AML-193 (cell line): Measurements from ENCODE around the gene TRIM46.
"Not testable (repeated sequence)": the region's sequence is repeated elsewhere in the genome, so short reads cannot be mapped to it uniquely, and the experiment has no call there.

Experiments
- DNase-seq, 2 experiments: peaks; one replicate each; lab custom pipeline; 2025; lab: John Stamatoyannopoulos, UW

The TRIM46 gene

DNA sequence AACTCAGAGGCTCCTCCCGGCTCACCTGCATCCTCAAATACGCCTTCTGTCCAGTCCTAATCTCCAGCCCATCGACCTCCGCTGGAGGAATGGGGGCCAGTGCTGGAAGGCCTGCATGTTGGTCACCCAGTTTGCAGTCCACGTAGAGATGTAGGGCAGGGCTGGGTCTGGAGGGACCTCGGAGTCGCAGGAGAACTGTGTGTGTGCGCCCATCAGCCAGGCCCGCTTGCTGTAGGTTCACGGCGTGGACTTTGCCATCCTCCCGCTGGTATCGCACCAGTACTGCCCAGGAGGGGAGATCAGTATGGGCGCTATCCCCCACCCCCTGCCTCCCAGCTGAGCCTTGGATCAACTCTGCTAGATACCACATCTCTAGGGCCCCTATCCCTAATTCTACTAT is 31.4 kb downstream of the TRIM46 start:
- DNase-seq = no peak

DNA sequence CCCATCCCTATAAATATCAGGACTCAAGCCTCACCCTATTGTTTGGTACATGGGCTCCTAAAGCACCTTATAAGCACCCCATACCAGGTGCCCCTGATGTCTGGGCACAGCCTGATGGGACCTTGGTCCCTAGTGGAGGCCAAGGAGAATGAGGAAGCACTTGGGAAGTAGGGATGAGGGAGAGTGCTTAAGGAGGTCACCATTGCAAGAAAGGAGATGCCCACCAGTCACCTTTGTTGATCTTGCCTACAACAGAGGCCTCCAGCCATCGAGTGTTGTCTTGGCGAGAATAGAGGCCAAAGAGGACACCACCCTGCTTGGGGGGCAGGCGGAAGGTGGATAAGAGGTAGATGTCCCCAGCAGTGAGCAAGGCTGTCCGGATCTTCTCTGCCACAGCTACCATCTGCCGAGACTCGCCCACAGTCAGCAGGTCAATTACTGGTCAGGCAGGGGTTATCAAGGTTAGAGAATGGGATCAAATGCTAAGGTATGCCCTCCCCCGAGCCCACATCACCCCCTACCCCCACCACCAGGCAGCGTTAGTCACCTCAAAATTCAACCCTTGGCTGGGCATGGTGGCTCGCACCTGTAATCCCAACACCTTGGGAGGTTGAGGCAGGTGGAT is 32.4 kb downstream of the TRIM46 start:
- no peak for DNase-seq

DNA sequence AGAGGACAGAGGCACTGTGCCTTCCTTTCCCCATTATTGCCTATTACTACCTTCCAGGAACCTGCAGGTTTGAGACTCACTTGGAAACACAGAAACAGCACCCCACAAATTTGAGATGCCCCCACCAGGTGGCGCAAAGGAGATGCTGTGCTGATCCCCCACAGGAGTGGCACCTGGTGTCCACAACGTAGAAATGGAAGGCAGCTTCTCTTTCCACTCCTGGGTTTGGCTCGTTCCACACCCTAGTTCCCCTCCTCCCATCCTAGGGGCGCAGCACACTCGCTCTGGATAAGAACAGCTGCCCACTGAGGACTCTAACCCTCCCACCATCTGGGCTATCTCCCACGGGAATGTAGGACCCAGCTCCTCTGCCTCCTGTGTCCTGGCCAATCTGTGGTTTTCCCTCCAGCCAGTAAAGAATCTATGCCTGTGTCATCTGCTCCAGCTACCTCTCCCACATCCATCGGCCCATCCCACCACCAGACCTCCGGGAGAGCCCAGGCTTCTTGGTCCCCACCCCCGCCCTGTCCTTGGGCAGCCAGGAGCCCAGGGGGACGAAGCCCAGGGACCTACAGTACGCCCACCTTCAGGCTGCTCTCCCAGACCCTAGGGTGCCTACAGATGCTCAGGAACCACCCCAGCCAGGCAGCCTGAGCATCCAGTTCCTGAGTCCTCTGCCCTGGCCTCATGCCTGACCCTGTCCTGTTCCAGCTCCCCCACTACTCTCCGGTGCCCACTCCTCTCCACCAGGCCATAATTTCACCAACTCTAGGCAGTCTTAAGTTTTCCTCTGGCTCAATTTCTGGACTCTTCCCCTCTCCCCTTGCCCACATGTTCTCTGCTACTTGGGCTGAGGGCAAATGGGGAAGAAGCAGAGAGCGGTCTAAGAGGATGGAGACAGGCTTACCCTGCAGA is 33.5 kb downstream of the TRIM46 start:
- DNase-seq = peak; percentile 70 to 77

- no peak for DNase-seq
These were observed 34.3 kb downstream of the TRIM46 start, which contains the start of gene THBS3 for GRCh38 chr1:155207806-155208540. THBS3 (minus strand) TSS chr1:155207897; CDS start chr1:155207876, 21 bp downstream.

- peak; percentile 63 to 67 for DNase-seq
These were observed 35.1 kb downstream of the TRIM46 start, which contains the start of gene MTX1 for GRCh38 chr1:155208541-155209311. MTX1 (plus strand) TSS chr1:155208695; CDS start chr1:155208805, 110 bp downstream.

DNA sequence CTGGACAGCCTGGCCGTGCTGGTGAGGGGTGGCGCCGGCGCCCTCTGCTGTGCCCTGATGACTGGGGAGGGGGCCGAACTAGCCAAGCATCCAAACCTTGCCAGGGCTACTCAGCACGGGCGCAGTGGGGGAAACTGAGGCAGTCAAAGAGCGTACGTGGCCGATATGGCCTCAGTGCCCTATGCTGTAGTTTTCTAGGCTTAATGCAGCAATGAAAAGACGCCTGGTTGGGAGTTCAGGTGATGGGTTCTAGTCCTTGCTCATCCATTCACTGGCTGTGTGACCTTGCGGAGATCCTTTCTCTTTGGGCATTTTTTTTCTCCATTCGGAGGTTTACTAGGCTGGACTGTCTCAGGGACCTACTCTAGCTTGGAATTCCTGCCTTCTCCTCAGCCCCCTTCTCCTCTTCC is 35.7 kb downstream of the TRIM46 start:
- DNase-seq = no peak

DNA sequence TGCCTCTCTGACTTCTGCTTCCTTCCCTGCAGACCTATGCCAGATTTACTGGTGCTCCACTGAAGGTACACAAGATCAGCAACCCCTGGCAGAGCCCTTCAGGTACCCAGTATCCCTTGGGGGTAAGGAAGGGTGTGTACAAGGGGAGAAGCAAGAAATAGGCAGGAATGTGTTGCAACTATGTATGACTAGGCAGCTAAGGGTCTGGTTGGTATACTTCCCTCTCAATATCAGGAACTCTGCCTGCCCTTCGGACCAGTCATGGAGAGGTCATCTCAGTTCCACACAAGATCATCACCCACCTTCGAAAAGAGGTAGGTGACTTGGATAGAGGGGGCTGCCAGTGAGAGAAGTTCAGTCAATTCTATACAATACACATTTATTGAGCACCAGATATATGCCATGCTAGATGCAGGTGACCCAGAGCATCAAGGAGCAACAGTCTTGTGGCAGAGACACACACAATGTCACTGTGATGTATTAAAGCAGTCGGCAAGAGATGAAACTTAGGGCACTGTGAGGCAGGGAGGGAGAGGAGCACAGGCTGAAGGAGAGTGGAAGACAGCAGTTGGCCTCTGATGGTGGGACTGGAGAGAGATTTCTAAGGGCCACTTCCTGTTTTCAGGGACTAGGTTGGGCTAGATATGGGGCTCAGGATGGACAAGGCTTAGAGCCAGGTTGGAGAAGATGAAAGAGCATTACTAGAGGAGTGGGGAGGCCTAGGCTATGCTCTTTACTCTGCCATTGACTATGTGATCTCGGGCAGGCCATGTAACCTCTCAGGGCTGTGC is 36.9 kb downstream of the TRIM46 start:
- peak; percentile 40 to 42 for DNase-seq

- not testable (repeated sequence) for DNase-seq
These were observed 37.9 kb downstream of the TRIM46 start for GRCh38 chr1:155211381-155212050.

DNA sequence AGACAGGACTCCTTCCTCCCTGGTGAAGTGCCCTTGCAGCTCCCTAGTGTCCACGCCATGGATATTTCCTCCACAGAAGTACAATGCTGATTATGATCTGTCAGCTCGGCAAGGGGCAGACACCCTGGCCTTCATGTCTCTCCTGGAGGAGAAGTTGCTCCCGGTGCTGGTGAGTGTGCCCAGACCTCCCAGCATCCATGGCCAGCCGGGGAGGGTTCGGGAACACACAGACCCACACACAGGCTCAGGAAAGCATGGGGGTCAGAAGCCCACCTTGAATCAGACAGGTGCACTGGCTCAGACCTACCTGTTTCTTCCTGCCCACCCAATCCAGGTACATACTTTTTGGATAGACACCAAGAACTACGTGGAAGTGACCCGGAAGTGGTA is 38.4 kb downstream of the TRIM46 start:
- DNase-seq = not testable (repeated sequence)

GRCh38 chr1:155214702-155215101 is 41.1 kb downstream of the TRIM46 start:
- not testable (repeated sequence) for DNase-seq

DNA sequence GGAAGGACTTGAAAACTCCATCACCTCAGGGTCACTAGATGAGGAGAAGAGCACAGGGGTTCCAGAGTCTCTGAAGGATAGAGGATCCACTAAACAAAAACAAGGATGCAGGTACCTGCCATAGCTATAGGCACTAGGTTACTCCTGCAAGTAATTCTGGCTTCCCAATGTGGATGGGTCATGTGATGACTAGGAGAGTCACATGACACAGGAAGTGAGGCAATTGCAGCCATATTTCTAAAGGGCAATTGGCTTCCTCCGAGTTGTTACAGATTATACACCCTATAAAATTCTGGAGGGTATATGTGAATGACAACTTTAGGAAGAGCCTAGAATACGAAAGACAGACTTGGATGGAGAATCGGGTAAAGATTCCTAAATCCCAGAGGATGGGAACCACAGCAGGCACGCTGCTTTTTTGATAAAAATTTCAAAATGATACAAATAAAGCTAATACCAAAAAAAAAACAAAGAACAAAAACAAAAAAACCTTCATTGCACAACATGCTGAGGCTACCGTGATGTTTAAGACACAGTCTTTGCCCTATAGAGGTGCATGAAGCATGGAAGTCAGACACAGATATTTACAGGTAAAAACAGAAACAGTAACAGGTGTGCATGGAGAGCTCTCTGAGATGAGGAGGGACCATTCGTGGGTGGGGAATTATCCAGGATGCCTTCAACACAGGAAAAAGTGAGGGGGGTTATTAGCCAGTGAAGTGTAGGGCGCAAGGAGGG is 45.4 kb downstream of the TRIM46 start:
- no peak for DNase-seq

GRCh38 chr1:155219592-155220031 is 46.0 kb downstream of the TRIM46 start:
- DNase-seq = peak; percentile 80 to 86

DNA sequence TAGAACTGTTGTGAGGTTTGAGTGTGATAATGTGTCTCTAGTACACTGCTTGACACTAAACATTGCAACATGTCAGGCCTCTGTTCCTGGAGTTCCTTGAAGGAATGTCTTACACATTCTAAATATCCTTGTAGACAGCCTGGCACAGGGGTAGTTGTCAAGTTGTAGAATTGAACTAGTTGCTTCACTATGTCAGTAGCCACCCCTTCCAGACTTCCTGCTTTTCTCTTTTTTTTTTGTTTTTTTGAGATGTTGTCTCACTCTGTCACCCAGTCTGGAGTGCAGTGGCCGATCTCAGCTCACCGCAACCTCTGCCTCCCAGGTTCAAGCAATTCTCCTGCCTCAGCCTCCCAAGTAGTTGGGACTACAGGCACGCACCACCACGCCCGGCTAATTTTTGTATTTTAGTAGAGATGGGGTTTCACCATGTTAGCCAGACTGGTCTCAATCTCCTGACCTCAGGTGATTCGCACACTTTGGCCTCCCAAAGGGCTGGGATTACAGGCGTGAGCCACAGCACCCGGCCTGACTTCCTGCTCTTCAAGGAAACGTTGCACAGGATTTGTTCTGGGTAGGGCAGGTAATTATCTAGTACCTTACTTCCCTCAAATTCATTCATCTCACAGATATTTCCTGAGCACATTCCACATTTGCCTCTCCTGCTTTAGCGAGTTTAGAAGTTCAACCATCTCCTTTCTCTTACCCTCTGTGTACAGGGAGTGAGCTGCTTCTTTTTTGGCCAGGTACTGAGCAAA is 46.7 kb downstream of the TRIM46 start:
- DNase-seq = not testable (repeated sequence)

DNA sequence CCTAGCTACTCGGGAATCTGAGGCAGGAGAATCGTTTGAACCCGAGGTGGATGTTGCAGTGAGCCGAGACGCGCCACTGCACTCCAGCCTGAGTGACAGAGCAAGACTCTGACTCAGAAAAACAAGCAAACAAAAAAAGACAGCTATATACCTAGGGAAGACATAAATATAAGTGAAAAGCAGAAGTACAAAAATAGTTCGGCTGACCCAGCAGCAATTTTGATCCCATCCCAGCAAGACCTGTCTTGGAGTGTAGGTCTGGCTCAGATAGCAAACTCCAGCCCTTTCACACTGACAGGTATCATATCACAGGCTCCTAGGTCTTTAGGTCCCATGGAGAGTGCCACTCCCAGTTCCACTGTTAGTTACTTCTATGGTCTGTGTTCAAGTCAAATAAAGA is 49.4 kb downstream of the TRIM46 start:
- DNase-seq = no peak

GRCh38 chr1:155225404-155225759 is 51.7 kb downstream of the TRIM46 start:
- DNase-seq = not testable (repeated sequence)

DNA sequence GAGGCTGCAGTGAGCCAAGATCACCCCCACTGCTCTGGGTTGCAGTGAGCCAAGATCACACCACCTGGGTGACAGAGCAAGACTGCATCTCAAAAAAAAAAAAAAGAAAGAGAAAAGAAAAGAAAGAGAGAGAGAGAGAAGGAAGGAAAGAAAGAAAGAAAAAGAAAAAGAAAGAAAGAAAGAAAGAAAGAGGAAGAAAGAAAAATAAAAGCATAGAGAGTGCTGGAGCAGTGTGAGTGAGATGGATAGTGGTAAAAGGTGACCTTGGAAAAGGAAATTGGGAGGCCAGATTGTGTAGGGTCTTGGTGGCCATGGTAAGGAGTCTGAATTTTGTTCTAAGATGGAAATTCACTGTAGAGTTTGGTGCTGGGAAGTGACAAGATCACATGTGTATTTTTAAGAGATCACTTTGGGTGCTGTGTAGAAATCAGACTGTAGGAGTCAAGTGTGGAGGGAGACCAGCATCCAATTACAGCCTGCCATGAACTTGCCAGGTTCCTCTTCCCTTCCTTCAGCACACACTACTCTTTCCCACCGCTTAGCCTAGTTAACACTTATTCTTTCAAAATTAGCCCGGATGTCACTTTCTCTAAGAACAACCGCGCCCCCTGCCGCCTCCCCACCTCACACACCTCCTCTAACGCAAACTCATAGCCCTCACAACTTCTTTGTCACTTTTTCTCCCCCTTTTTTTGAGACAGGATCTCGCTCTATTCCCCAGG is 52.7 kb downstream of the TRIM46 start:
- DNase-seq = peak; percentile 92 to 95

DNA sequence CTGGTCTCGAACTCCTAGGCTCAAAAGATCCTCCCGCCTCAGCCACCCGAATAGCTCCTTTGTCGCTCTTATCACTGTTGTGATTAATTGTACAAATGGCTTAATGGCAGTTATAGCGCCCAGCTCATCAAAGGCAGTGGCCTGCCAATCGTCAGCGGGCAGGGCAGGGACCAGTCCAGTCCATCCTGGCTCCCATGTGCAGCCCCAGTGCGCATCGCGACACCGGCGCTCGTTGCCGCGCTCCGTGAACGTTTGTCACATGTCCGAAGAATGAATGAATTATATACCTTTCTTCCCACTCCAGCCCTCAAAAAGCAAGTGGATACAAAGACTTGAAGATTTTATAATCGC is 53.2 kb downstream of the TRIM46 start:
- DNase-seq = peak in 1 of 2 experiments; percentile 51
